CD4-positive, alpha-beta T cell (primary cell): ENCODE measurements around the gene VPS9D1. TPM values are rescaled to one million over a fixed set of nuclear protein-coding genes. Genes with fewer than 3 reads are reported as not detected.

Experiments
- ATAC-seq: fragments of 200-7000 bp; cut with Tn5 transposase; one replicate; pipeline ENCODE4 v1.10.0; 2022; ENCODE audit warnings: mild to moderate bottlenecking; ENCODE audit not compliant: poor library complexity
- CTCF ChIA-PET: fragments of 350-600 bp; sonication (Branson Sonifier 250); formaldehyde crosslinking; loops from one replicate; lab custom pipeline; 2021; ENCODE audit warnings: antibody characterized with exemption, inconsistent platforms; lab: Charles Lee
- POLR2A ChIA-PET: fragments of 350-600 bp; sonication (Branson Sonifier 250); formaldehyde crosslinking; loops from one replicate; lab custom pipeline; 2021; ENCODE audit warnings: antibody characterized with exemption, inconsistent platforms; lab: Charles Lee
- DNase-seq, 14 experiments: peaks; one replicate each; pipeline ENCODE4 v3.0.0-alpha.2; 2013 to 2020; ENCODE audit warnings: mixed read lengths in 2 of 14
- H3K27ac ChIP-seq, 2 donors: one replicate each; pipeline versions ENCODE4 v1.5.1 to v1.7.0; 2013; ENCODE audit warnings: low read length in 2 of 2, low read depth in 1 of 2, mild to moderate bottlenecking in 1 of 2
- H3K27me3 ChIP-seq, 2 experiments: 1 replicate in 1 of 2; 2 replicates in 1 of 2; pipeline versions ENCODE4 v1.6.1 to v1.7.0; 2013; ENCODE audit warnings: low read length in 2 of 2, control low read depth in 1 of 2, mild to moderate bottlenecking in 1 of 2, moderate library complexity in 1 of 2; ENCODE audit not compliant: insufficient read depth in 2 of 2, control insufficient read depth in 1 of 2
- H3K36me3 ChIP-seq: one replicate; pipeline ENCODE4 v1.6.1; 2013; ENCODE audit warnings: low read length, control low read depth; ENCODE audit not compliant: insufficient read depth
- H3K4me1 ChIP-seq: one replicate; pipeline ENCODE4 v1.6.1; 2013; ENCODE audit warnings: low read length, control low read depth; ENCODE audit not compliant: insufficient read depth
- H3K4me3 ChIP-seq: one replicate; pipeline ENCODE4 v1.5.1; 2013; ENCODE audit warnings: mild to moderate bottlenecking, low read length, moderate library complexity
- H3K9me3 ChIP-seq, 2 experiments: 1 replicate in 1 of 2; 2 replicates in 1 of 2; pipeline versions ENCODE4 v1.6.1 to v1.7.0; 2013; ENCODE audit warnings: low read length in 2 of 2, mild to moderate bottlenecking in 2 of 2, control low read depth in 1 of 2, moderate library complexity in 1 of 2; ENCODE audit not compliant: control insufficient read depth in 1 of 2, insufficient read depth in 1 of 2
- H3K27ac Mint-ChIP-seq: one replicate; pipeline ENCODE4 v1.8.0; 2020; ENCODE audit warnings: mixed read lengths
- H3K27me3 Mint-ChIP-seq: one replicate; pipeline ENCODE4 v1.8.0; 2021; ENCODE audit warnings: mixed read lengths
- H3K36me3 Mint-ChIP-seq: one replicate; pipeline ENCODE4 v1.8.0; 2021; ENCODE audit warnings: low read depth, mixed read lengths
- H3K4me1 Mint-ChIP-seq: one replicate; pipeline ENCODE4 v1.8.0; 2021; ENCODE audit warnings: low read depth, mixed read lengths
- H3K4me3 Mint-ChIP-seq: one replicate; pipeline ENCODE4 v1.8.0; 2020; ENCODE audit warnings: mild to moderate bottlenecking, mixed read lengths
- H3K9me3 Mint-ChIP-seq: one replicate; pipeline ENCODE4 v1.8.0; 2020; ENCODE audit warnings: mixed read lengths
- intact Hi-C, 2 experiments: fragments of 100-400 bp; cut with DNase I in 1 of 2; cut with micrococcal nuclease in 1 of 2; formaldehyde crosslinking; loops; one replicate each; pipeline versions ENCODE4 v1.15.1 to v1.9.0; 2023 to 2025; cut with DNase I, micrococcal nuclease
- total RNA-seq, 174 experiments: library from RNA in 2 of 174; stranded (reverse) in 2 of 174; gene quantifications; one replicate each; pipeline ENCODE4 v1.2.3 and lab custom pipeline; 2021 to 2026
- TF ChIP-seq, protein P1 (sequence below): fragments of 200-600 bp; IDR thresholded peaks from one replicate; pipeline ENCODE4 v1.8.0; 2022; ENCODE audit warnings: antibody characterized with exemption, mild to moderate bottlenecking

VPS9D1 gene
- total RNA-seq, 2 experiments from 2014 or later = 18.5 to 21.8 TPM

GRCh38 chr16:89716916-89717687 lies 3.6 kb downstream of the VPS9D1 start:
- Histone ChIP-seq H3K27me3 (peaks cover 0 to under 1% of the 10 kb centered on the region in 2 experiments), H3K9me3 (no peaks in the 10 kb centered on the region), H3K27ac (no peak overlapping the region), H3K4me3 (no peak overlapping the region), H3K36me3 (no peaks in the 10 kb centered on the region), H3K4me1 (peaks cover 25% of the 10 kb centered on the region)
- POLR2A ChIA-PET = interaction anchor here (1.6 kb wide), 1 partner anchor 11 kb away, joined by 5 read pairs; no protein-coding TSS in a partner anchor
- peak overlapping the region; percentile 38 for H3K4me3 Mint-ChIP-seq
- no peaks in the 10 kb centered on the region for H3K27me3 Mint-ChIP-seq
- DNase-seq (peak in 1 of 14 experiments; percentile 29), ATAC-seq (no peak)
- H3K9me3 Mint-ChIP-seq = no peaks in the 10 kb centered on the region
- intact Hi-C loops = no loop called here
- TF ChIP-seq, protein P1, sequence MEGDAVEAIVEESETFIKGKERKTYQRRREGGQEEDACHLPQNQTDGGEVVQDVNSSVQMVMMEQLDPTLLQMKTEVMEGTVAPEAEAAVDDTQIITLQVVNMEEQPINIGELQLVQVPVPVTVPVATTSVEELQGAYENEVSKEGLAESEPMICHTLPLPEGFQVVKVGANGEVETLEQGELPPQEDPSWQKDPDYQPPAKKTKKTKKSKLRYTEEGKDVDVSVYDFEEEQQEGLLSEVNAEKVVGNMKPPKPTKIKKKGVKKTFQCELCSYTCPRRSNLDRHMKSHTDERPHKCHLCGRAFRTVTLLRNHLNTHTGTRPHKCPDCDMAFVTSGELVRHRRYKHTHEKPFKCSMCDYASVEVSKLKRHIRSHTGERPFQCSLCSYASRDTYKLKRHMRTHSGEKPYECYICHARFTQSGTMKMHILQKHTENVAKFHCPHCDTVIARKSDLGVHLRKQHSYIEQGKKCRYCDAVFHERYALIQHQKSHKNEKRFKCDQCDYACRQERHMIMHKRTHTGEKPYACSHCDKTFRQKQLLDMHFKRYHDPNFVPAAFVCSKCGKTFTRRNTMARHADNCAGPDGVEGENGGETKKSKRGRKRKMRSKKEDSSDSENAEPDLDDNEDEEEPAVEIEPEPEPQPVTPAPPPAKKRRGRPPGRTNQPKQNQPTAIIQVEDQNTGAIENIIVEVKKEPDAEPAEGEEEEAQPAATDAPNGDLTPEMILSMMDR = no peak
- peaks cover 2% of the 10 kb centered on the region for H3K36me3 Mint-ChIP-seq
- CTCF ChIA-PET = no interaction called here
- no peak overlapping the region for H3K27ac Mint-ChIP-seq
- peaks cover 11% of the 10 kb centered on the region for H3K4me1 Mint-ChIP-seq

- Mint-ChIP-seq H3K4me1 (peaks cover 11% of the 10 kb centered on the region), H3K9me3 (no peaks in the 10 kb centered on the region), H3K27ac (no peak overlapping the region), H3K4me3 (peak overlapping the region; percentile 38), H3K27me3 (no peaks in the 10 kb centered on the region), H3K36me3 (no peaks in the 10 kb centered on the region)
- CTCF ChIA-PET = interaction anchor here (0.6 kb wide), 1 partner anchor 11 kb away, joined by 3 read pairs; no protein-coding TSS in a partner anchor
- no peaks in the 10 kb centered on the region for H3K36me3 ChIP-seq
- ATAC-seq (no peak), DNase-seq (no peak)
- no peak overlapping the region for H3K4me3 ChIP-seq
- H3K9me3 ChIP-seq = no peaks in the 10 kb centered on the region
- POLR2A ChIA-PET = interaction anchor here (1.6 kb wide), 1 partner anchor 10 kb away, joined by 5 read pairs; no protein-coding TSS in a partner anchor
- H3K4me1 ChIP-seq = peaks cover 30% of the 10 kb centered on the region
- peaks cover 0 to 2% of the 10 kb centered on the region in 2 experiments for H3K27me3 ChIP-seq
- TF ChIP-seq, protein P1 = no peak
- intact Hi-C loops = no loop called here
- no peak overlapping the region for H3K27ac ChIP-seq
These were observed 4.2 kb downstream of the VPS9D1 start for GRCh38 chr16:89716493-89716892.

DNA sequence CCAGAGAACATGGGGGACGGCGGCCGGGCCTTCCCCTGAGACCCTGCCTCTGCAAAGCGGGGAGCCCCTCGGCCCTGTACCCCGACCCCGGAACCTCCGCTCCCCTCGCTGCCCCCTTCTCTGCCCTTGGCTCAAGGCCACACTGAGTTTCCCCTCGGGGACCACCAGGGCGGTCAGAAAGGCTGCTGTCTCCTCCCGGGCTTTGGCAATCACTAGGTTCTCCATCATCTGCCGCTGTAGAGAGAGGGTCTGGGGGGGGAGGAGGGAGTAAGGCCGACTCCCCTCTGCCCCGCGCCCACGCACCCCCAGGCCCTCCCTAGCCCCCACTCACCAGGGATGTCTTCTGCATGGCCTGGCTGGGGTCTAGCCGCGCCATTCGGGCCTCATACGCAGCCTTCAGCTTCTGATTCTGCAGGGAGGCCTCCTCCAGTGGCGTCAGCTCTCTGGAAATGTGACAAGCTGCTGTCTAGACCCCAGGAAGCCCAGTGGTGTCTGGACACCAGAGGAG lies 8.4 kb downstream of the VPS9D1 start:
- Mint-ChIP-seq H3K9me3 (no peaks in the 10 kb centered on the region), H3K27ac (no peak overlapping the region), H3K4me1 (no peaks in the 10 kb centered on the region), H3K36me3 (no peaks in the 10 kb centered on the region), H3K4me3 (peak overlapping the region; percentile 54), H3K27me3 (no peaks in the 10 kb centered on the region)
- ChIA-PET POLR2A (interaction anchor here (1.2 to 1.5 kb wide), 3 partner anchors 11 to 161 kb away, joined by 3 to 7 read pairs (median 5); partner anchors contain the start of gene TCF25), CTCF (interaction anchor here (0.8 to 2.1 kb wide), 3 partner anchors 11 to 148 kb away, joined by 3 to 4 read pairs (median 3); no protein-coding TSS in a partner anchor)
- intact Hi-C loops = no loop called here
- no peak for DNase-seq
- Histone ChIP-seq H3K27ac (no peak overlapping the region), H3K9me3 (no peaks in the 10 kb centered on the region), H3K4me1 (peaks cover 19% of the 10 kb centered on the region), H3K36me3 (no peaks in the 10 kb centered on the region), H3K4me3 (peak overlapping the region; percentile 50), H3K27me3 (peaks cover 0 to 2% of the 10 kb centered on the region in 2 experiments)
- TF ChIP-seq, protein P1 = no peak
- no peak for ATAC-seq
